Activated CD4-positive, CD25-positive, alpha-beta regulatory T cell treated with anti-CD3 and anti-CD28 coated beads, Interleukin-2, amount 50 U/mL, for 24 hours (primary cell): ENCODE measurements around the gene LRRC40.

ENCODE experiments used
- ATAC-seq, 2 donors: fragments of 150-1000 bp; cut with Tn5 transposase; one replicate each; pipeline ENCODE4 v1.10.0; 2021; ENCODE audit warnings: mild to moderate bottlenecking in 1 of 2, moderate library complexity in 1 of 2

LRRC40 gene

GRCh38 chr1:70109241-70109640 lies 96.1 kb downstream of the LRRC40 start:
- no peak for ATAC-seq

GRCh38 chr1:70103770-70104169 lies 101.6 kb downstream of the LRRC40 start:
- ATAC-seq: no peak

- ATAC-seq: no peak
Measured at GRCh38 chr1:70101774-70102173, 103.6 kb downstream of the LRRC40 start.

- ATAC-seq: no peak
Measured at GRCh38 chr1:70101231-70101630, 104.1 kb downstream of the LRRC40 start.
